ENCODE measurements around the gene MEST.

The MEST gene

GRCh38 chr7:130473289-130473688, 18.6 kb upstream of the MEST start:
- no peak for DNase-seq (ENCODE audit: low read depth in 1 of 2, low spot score in 1 of 2)
- in situ Hi-C loops (cut with HindIII; ENCODE audit: low pct_unique_long_range_greater_than_20kb, low sequenced_read_pairs) = no loop called here
- no peak for TF ChIP-seq JUND (IDR thresholded peaks at IDR 0.05; ENCODE audit: low read depth)

GRCh38 chr7:130473876-130474275, 18.0 kb upstream of the MEST start:
- DNase-seq (ENCODE audit: low read depth in 1 of 2, low spot score in 1 of 2) = no peak
- no peak for TF ChIP-seq JUND (IDR thresholded peaks at IDR 0.05; ENCODE audit: low read depth)
- in situ Hi-C loops (cut with HindIII; ENCODE audit: low pct_unique_long_range_greater_than_20kb, low sequenced_read_pairs) = no loop called here

- DNase-seq (ENCODE audit: low read depth in 1 of 2, low spot score in 1 of 2) = no peak
- no peak for TF ChIP-seq JUND (IDR thresholded peaks at IDR 0.05; ENCODE audit: low read depth)
- in situ Hi-C loops (cut with HindIII; ENCODE audit: low pct_unique_long_range_greater_than_20kb, low sequenced_read_pairs) = no loop called here
Observed at GRCh38 chr7:130475776-130476175, 16.1 kb upstream of the MEST start.

- no peak for TF ChIP-seq JUND (IDR thresholded peaks at IDR 0.05; ENCODE audit: low read depth)
- DNase-seq (ENCODE audit: low read depth in 1 of 2, low spot score in 1 of 2) = no peak
- in situ Hi-C loops (cut with HindIII; ENCODE audit: low pct_unique_long_range_greater_than_20kb, low sequenced_read_pairs) = no loop called here
Observed at GRCh38 chr7:130476297-130477150, 15.4 kb upstream of the MEST start.

- no peak for TF ChIP-seq JUND (IDR thresholded peaks at IDR 0.05; ENCODE audit: low read depth)
- no peak for DNase-seq (ENCODE audit: low read depth in 1 of 2, low spot score in 1 of 2)
- in situ Hi-C loops (cut with HindIII; ENCODE audit: low pct_unique_long_range_greater_than_20kb, low sequenced_read_pairs) = no loop called here
Observed at GRCh38 chr7:130478991-130479390, 12.9 kb upstream of the MEST start.

GRCh38 chr7:130479716-130480400, 12.0 kb upstream of the MEST start:
- in situ Hi-C loops (cut with HindIII; ENCODE audit: low pct_unique_long_range_greater_than_20kb, low sequenced_read_pairs) = no loop called here
- no peak for DNase-seq (ENCODE audit: low read depth in 1 of 2, low spot score in 1 of 2)
- TF ChIP-seq JUND (IDR thresholded peaks at IDR 0.05; ENCODE audit: low read depth) = no peak

- peak in 1 of 2 experiments; percentile 45 for DNase-seq (ENCODE audit: low read depth in 1 of 2, low spot score in 1 of 2)
- TF ChIP-seq JUND (IDR thresholded peaks at IDR 0.05; ENCODE audit: low read depth) = no peak
- in situ Hi-C loops (cut with HindIII; ENCODE audit: low pct_unique_long_range_greater_than_20kb, low sequenced_read_pairs) = no loop called here
Observed at GRCh38 chr7:130481898-130482297, 10.0 kb upstream of the MEST start.

GRCh38 chr7:130483031-130483430, 8.9 kb upstream of the MEST start:
- TF ChIP-seq JUND (IDR thresholded peaks at IDR 0.05; ENCODE audit: low read depth) = no peak
- no peak for DNase-seq (ENCODE audit: low read depth in 1 of 2, low spot score in 1 of 2)
- in situ Hi-C loops (cut with HindIII; ENCODE audit: low pct_unique_long_range_greater_than_20kb, low sequenced_read_pairs) = no loop called here

GRCh38 chr7:130485734-130486113, 6.2 kb upstream of the MEST start:
- in situ Hi-C loops (cut with HindIII; ENCODE audit: low pct_unique_long_range_greater_than_20kb, low sequenced_read_pairs) = no loop called here
- DNase-seq (ENCODE audit: low read depth in 1 of 2, low spot score in 1 of 2) = no peak
- TF ChIP-seq JUND (IDR thresholded peaks at IDR 0.05; ENCODE audit: low read depth) = no peak

- in situ Hi-C loops (cut with HindIII; ENCODE audit: low pct_unique_long_range_greater_than_20kb, low sequenced_read_pairs) = no loop called here
- no peak for DNase-seq (ENCODE audit: low read depth in 1 of 2, low spot score in 1 of 2)
- no peak for TF ChIP-seq JUND (IDR thresholded peaks at IDR 0.05; ENCODE audit: low read depth)
Observed at GRCh38 chr7:130486114-130486953, 5.6 kb upstream of the MEST start.

- no peak for TF ChIP-seq JUND (IDR thresholded peaks at IDR 0.05; ENCODE audit: low read depth)
- in situ Hi-C loops (cut with HindIII; ENCODE audit: low pct_unique_long_range_greater_than_20kb, low sequenced_read_pairs) = no loop called here
- DNase-seq (ENCODE audit: low read depth in 1 of 2, low spot score in 1 of 2) = no peak
Observed at GRCh38 chr7:130486954-130487436, 4.9 kb upstream of the MEST start.

- in situ Hi-C loops (cut with HindIII; ENCODE audit: low pct_unique_long_range_greater_than_20kb, low sequenced_read_pairs) = no loop called here
- TF ChIP-seq JUND (IDR thresholded peaks at IDR 0.05; ENCODE audit: low read depth) = no peak
- no peak for DNase-seq (ENCODE audit: low read depth in 1 of 2, low spot score in 1 of 2)
Observed at GRCh38 chr7:130488392-130489139, 3.3 kb upstream of the MEST start.
